ENCODE measurements around the gene ZDHHC11.
"Not testable (repeated sequence)": the region's sequence is repeated elsewhere in the genome, so short reads cannot be mapped to it uniquely, and the experiment has no call there.

The ZDHHC11 gene

GRCh38 chr5:856531-857425, 6.0 kb upstream of the ZDHHC11 start:
- no peak for DNase-seq

- DNase-seq: no peak
Measured at GRCh38 chr5:855771-856530, 5.2 kb upstream of the ZDHHC11 start.

- no peak for DNase-seq
Measured at GRCh38 chr5:854966-855743, 4.4 kb upstream of the ZDHHC11 start.

- DNase-seq: no peak
Measured at GRCh38 chr5:854217-854616, 3.4 kb upstream of the ZDHHC11 start.

DNA sequence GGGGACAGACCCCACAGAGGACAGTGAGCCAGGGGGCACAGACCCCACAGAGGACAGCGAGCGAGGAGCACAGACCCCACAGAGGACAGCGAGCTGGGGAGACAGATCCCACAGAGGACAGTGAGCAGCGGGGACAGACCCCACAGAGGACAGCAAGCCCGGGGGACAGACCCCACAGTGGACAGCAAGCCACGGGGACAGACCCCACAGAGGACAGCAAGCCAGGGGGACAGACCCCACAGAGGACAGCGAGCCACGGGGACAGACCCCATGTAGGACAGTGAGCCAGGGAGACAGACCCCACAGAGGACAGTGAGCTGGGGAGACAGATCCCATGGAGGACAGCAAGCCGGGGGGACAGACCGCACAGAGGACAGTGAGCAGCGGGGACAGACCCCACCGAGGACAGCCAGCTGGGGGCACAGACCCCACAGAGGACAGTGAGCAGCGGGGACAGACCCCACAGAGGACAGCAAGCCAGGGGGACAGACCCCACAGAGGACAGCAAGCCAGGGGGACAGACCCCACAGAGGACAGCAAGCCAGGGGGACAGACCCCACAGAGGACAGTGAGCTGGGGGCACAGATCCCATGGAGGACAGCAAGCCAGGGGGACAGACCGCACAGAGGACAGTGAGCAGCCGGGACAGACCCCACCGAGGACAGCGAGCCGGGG, 2.8 kb upstream of the ZDHHC11 start:
- DNase-seq: not testable (repeated sequence)

DNA sequence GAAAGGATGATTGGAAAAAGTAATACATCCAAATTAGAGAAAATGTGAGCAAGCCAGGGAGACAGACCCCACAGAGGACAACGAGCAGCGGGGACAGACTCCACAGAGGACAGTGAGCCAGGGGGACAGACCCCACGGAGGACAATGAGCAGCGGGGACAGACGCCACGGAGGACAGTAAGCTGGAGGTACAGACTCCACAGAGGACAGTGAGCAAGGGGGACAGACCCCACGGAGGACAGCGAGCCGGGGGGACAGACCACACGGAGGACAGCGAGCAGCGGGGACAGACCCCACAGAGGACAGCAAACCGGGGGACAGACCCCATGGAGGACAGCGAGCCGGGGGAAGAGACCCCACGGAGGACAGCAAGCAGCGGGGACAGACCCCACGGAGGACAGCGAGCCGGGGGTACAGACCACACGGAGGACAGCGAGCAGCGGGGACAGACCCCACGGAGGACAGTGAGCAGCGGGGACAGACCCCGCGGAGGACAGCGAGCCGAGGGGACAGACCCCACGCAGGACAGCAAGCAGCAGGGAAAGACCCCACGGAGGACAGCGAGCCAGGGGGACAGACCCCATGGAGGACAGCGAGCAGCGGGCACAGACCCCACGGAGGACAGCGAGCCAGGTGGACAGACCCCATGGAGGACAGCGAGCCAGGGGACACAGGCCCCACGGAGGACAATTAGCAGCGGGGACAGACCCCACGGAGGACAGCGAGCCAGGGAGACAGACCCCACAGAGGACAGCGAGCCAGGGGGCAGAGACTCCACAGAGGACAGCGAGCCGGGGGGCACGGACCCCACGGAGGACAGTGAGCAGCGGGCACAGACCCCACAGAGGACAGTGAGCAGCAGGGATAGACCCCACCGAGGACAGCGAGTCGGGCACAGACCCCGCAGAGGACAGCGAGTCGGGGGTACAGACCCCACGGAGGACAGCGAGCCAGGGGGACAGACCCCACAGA, 1.9 kb upstream of the ZDHHC11 start:
- DNase-seq: no peak

GRCh38 chr5:852018-852417, 1.2 kb upstream of the ZDHHC11 start:
- no peak for DNase-seq

- no peak for DNase-seq
Measured at GRCh38 chr5:851553-851952, 767 bp upstream of the ZDHHC11 start.

- DNase-seq: no peak
Measured at GRCh38 chr5:851076-851475, 290 bp upstream of the ZDHHC11 start.

- no peak for DNase-seq
Measured at GRCh38 chr5:849651-850301, 1.0 kb downstream of the ZDHHC11 start.

- DNase-seq: no peak
Measured at GRCh38 chr5:848671-849111, 2.1 kb downstream of the ZDHHC11 start.

DNA sequence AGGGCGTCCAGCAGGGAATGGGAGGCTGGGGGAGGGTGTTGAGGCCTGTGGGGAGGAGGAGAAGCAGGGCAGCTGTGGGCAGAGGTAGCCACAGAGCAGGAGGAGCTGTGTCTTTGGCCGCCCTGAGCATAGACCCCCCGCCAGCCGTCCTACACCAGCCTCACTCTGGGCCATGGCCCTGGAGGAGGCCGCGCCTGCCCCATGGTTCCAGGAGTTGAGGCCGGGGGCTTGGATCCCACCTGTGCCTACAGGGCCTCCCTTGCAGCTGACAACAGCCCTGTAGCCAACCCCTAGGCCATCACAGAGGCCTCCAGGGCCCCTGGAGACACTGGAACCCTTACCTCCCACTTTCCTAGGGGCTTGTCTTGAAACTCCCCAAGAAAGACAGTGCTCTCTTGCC, 3.0 kb downstream of the ZDHHC11 start:
- not testable (repeated sequence) for DNase-seq

- not testable (repeated sequence) for DNase-seq
Measured at GRCh38 chr5:847212-847611, 3.6 kb downstream of the ZDHHC11 start.

DNA sequence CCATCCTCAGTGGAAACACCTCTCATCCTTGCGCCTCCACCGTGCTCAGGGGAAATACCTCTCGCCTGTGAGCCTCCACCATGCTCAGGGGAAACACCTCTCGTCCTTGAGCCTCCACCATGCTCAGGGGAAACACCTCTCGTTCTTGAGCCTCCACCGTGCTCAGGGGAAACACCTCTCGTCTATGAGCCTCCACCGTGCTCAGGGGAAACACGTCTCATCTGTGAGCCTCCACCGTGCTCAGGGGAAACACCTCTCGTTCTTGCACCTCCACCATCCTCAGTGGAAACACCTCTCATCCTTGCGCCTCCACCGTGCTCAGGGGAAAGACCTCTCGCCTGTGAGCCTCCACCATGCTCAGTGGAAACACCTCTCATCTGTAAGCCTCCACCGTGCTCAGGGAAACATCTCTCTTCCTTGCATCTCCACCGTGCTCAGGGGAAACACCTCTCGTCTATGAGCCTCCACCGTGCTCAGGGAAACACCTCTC, 4.1 kb downstream of the ZDHHC11 start:
- DNase-seq: not testable (repeated sequence)

- not testable (repeated sequence) for DNase-seq
Measured at GRCh38 chr5:845676-846601, 4.8 kb downstream of the ZDHHC11 start.

DNA sequence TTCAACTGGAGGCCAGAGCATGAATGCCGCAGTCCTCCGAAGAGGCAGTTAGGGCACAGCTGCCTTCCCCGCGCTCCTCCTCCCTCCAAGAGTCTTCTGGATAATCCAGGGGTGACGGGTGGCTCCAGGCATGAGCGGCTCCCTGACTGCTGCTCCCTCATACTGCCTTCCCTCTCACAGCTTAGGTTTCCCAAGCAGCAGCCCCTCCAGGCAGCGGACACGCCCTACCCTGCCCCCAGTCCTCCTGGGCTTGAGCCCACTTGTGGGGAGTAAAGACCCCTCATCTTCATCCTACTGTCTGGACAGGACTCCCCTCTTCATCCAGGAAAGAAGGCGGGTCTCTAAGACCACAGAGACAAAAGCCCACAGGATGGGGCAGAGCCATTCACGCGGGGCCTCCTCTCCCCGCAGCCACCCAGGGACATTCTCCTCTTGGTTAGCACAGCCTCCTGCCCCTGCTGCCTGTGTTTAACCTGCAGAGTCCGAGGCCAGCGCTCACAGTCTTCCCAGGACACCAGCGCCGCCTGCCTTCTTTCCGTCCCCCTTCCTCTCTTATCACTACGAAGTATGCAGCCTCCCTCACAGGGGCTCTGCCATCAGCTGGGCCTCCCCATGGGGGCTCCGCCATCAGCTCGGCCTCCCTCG, 5.6 kb downstream of the ZDHHC11 start:
- DNase-seq: not testable (repeated sequence)

- DNase-seq: not testable (repeated sequence)
Measured at GRCh38 chr5:844426-844825, 6.4 kb downstream of the ZDHHC11 start.

GRCh38 chr5:843926-844325, 6.9 kb downstream of the ZDHHC11 start:
- not testable (repeated sequence) for DNase-seq

DNA sequence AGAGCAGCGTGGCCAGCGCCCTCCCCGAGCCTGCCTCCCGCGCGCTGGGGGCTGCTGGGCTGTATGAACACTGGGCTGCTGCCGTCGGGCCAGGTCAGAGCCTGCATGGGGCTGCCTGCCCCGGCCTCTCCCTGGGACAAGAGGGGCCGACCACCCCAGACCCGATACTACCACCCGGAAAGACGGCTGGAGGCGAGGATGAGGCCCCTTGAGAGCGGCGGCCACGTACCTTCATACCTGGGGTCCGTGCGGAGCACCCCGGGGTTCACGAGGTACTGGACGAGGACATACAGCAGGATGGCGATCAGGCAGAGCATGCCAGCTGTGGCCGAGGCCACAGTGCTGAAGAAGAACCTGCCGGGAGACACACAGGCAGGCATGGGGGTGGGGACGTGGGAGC, 7.4 kb downstream of the ZDHHC11 start:
- not testable (repeated sequence) for DNase-seq
